AG04449 (cell line): Measurements from ENCODE around the gene PADI1.

Source experiments
- CTCF ChIA-PET: fragments of 350-600 bp; formaldehyde crosslinking; extraction: SDS; loops from one replicate; lab custom pipeline; 2021; ENCODE audit warnings: antibody characterized with exemption; lab: Yijun Ruan, JAX
- POLR2A ChIA-PET: fragments of 400-600, 350-600 bp; formaldehyde crosslinking; extraction: SDS; loops from one replicate; lab custom pipeline; 2020; ENCODE audit warnings: antibody characterized with exemption, inconsistent platforms; lab: Yijun Ruan, JAX
- DNase-seq: peaks from one replicate; pipeline ENCODE4 v3.0.0-alpha.2; 2010; ENCODE audit warnings: low read depth, low spot score
- H3K4me3 ChIP-seq: 2 replicates; pipeline ENCODE4 v1.5.1; 2011; ENCODE audit warnings: low read depth, mild to moderate bottlenecking, control low read depth, low read length
- CTCF ChIP-seq: IDR thresholded peaks from one replicate; pipeline ENCODE4 v1.5.1; 2011; ENCODE audit warnings: mild to moderate bottlenecking, moderate library complexity, low read length, control low read depth, inconsistent platforms; ENCODE audit not compliant: insufficient read depth; ENCODE audit errors: missing control alignments

Gene PADI1

GRCh38 chr1:17197696-17198095, 7.2 kb upstream of the PADI1 start:
- ChIA-PET CTCF (interaction anchor here (3.7 kb wide), 1 partner anchor 40 kb away, joined by 13 read pairs; no protein-coding TSS in a partner anchor), POLR2A (no interaction called here)
- no peak for TF ChIP-seq CTCF
- no peak overlapping the region for H3K4me3 ChIP-seq
- DNase-seq, result no peak

GRCh38 chr1:17198476-17199258, 6.3 kb upstream of the PADI1 start:
- no peak overlapping the region for H3K4me3 ChIP-seq
- TF ChIP-seq CTCF, result no peak
- no peak for DNase-seq
- ChIA-PET CTCF (interaction anchor here (3.7 kb wide), 1 partner anchor 39 kb away, joined by 13 read pairs; no protein-coding TSS in a partner anchor), POLR2A (no interaction called here)

GRCh38 chr1:17199267-17200044, 5.5 kb upstream of the PADI1 start:
- TF ChIP-seq CTCF, result no peak
- ChIA-PET POLR2A (interaction anchor here (0.6 kb wide), 1 partner anchor 9 kb away, joined by 3 read pairs; no protein-coding TSS in a partner anchor), CTCF (interaction anchor here (1.3 to 3.7 kb wide), 2 partner anchors 23 to 38 kb away, joined by 4 to 13 read pairs; no protein-coding TSS in a partner anchor)
- DNase-seq, result no peak
- no peak overlapping the region for H3K4me3 ChIP-seq

GRCh38 chr1:17200246-17200645, 4.7 kb upstream of the PADI1 start:
- no peak overlapping the region for H3K4me3 ChIP-seq
- POLR2A ChIA-PET, result interaction anchor here (0.6 kb wide), 1 partner anchor 10 kb away, joined by 3 read pairs; no protein-coding TSS in a partner anchor
- DNase-seq, result no peak
- CTCF ChIA-PET, result interaction anchor here (0.8 to 3.7 kb wide), 4 partner anchors 11 to 37 kb away, joined by 3 to 13 read pairs (median 5); no protein-coding TSS in a partner anchor
- TF ChIP-seq CTCF, result no peak

GRCh38 chr1:17200756-17201155, 4.2 kb upstream of the PADI1 start:
- ChIA-PET CTCF (interaction anchor here (0.8 to 3.7 kb wide), 4 partner anchors 10 to 37 kb away, joined by 3 to 13 read pairs (median 5); no protein-coding TSS in a partner anchor), POLR2A (no interaction called here)
- TF ChIP-seq CTCF, result no peak
- DNase-seq, result no peak
- no peak overlapping the region for H3K4me3 ChIP-seq
